ENCODE results near the gene FAM50A.

FAM50A gene

GRCh38 chrX:154439841-154440240 lies 4.1 kb upstream of the FAM50A start:
- no peak for DNase-seq (ENCODE audit: low spot score)

- no peak for DNase-seq (ENCODE audit: low spot score)
These were observed 3.2 kb upstream of the FAM50A start for GRCh38 chrX:154440623-154441357.

- no peak for DNase-seq (ENCODE audit: low spot score)
These were observed 2.4 kb upstream of the FAM50A start for GRCh38 chrX:154441564-154441963.

GRCh38 chrX:154441984-154442707 lies 1.8 kb upstream of the FAM50A start:
- DNase-seq (ENCODE audit: low spot score) = no peak

GRCh38 chrX:154443479-154443910 lies 446 bp upstream of the FAM50A start:
- no peak for DNase-seq (ENCODE audit: low spot score)

GRCh38 chrX:154444755-154445246 lies 860 bp downstream of the FAM50A start:
- DNase-seq (ENCODE audit: low spot score) = no peak

GRCh38 chrX:154445776-154446175 lies 1.8 kb downstream of the FAM50A start:
- no peak for DNase-seq (ENCODE audit: low spot score)

- DNase-seq (ENCODE audit: low spot score) = no peak
These were observed 2.5 kb downstream of the FAM50A start for GRCh38 chrX:154446430-154446829.

GRCh38 chrX:154448484-154448883 lies 4.5 kb downstream of the FAM50A start:
- DNase-seq (ENCODE audit: low spot score) = no peak

GRCh38 chrX:154449618-154450017 lies 5.7 kb downstream of the FAM50A start:
- DNase-seq (ENCODE audit: low spot score) = no peak

GRCh38 chrX:154450312-154450711 lies 6.4 kb downstream of the FAM50A start:
- DNase-seq (ENCODE audit: low spot score) = no peak

GRCh38 chrX:154452823-154453222 lies 8.9 kb downstream of the FAM50A start:
- DNase-seq (ENCODE audit: low spot score) = no peak

- DNase-seq (ENCODE audit: low spot score) = peak; percentile 60
These were observed 13.7 kb downstream of the FAM50A start for GRCh38 chrX:154457491-154458115.

- peak; percentile 73 for DNase-seq (ENCODE audit: low spot score)
These were observed 14.4 kb downstream of the FAM50A start, which contains the start of gene PLXNA3 for GRCh38 chrX:154458116-154458953. TSS of gene PLXNA3 (plus strand) at chrX:154458281. CDS start at chrX:154460184, 1,903 bp downstream.

- DNase-seq (ENCODE audit: low spot score) = no peak
These were observed 15.2 kb downstream of the FAM50A start for GRCh38 chrX:154458954-154459778.

- DNase-seq (ENCODE audit: low spot score) = no peak
These were observed 15.9 kb downstream of the FAM50A start for GRCh38 chrX:154459832-154460231.

GRCh38 chrX:154460326-154460725 lies 16.4 kb downstream of the FAM50A start:
- DNase-seq (ENCODE audit: low spot score) = no peak

GRCh38 chrX:154462396-154462795 lies 18.5 kb downstream of the FAM50A start:
- DNase-seq (ENCODE audit: low spot score) = no peak

GRCh38 chrX:154463611-154464220 lies 19.8 kb downstream of the FAM50A start:
- no peak for DNase-seq (ENCODE audit: low spot score)

GRCh38 chrX:154464806-154465365 lies 20.9 kb downstream of the FAM50A start:
- no peak for DNase-seq (ENCODE audit: low spot score)
